Activated CD4-positive, alpha-beta T cell treated with anti-CD3 and anti-CD28 coated beads, Interleukin-2, amount 10 ng/mL, durations not matched to agents 7 days and 5 days (primary cell): ENCODE results near the gene HMCES. TPM values are rescaled to one million over a fixed set of nuclear protein-coding genes. Genes with fewer than 3 reads are reported as not detected.
"Not testable (repeated sequence)": the region's sequence is repeated elsewhere in the genome, so short reads cannot be mapped to it uniquely, and the experiment has no call there.

Experiments
- CTCF ChIA-PET: fragments of 350-600 bp; sonication (Branson Sonifier 250); formaldehyde crosslinking; loops from one replicate; lab custom pipeline; 2021; ENCODE audit warnings: antibody characterized with exemption; lab: Charles Lee
- POLR2A ChIA-PET: fragments of 350-600 bp; sonication (Branson Sonifier 250); formaldehyde crosslinking; loops from one replicate; lab custom pipeline; 2021; ENCODE audit warnings: antibody characterized with exemption; lab: Charles Lee
- DNase-seq: peaks from one replicate; pipeline ENCODE4 v3.0.0-alpha.2; 2020
- H3K27ac Mint-ChIP-seq: one replicate; pipeline ENCODE4 v1.8.0; 2021; ENCODE audit warnings: mild to moderate bottlenecking, moderate library complexity, mixed read lengths
- H3K27me3 Mint-ChIP-seq: one replicate; pipeline ENCODE4 v1.8.0; 2021; ENCODE audit warnings: mixed read lengths
- H3K36me3 Mint-ChIP-seq: one replicate; pipeline ENCODE4 v1.8.0; 2021; ENCODE audit warnings: low read depth, mixed read lengths
- H3K4me1 Mint-ChIP-seq: one replicate; pipeline ENCODE4 v1.8.0; 2021; ENCODE audit warnings: mixed read lengths
- H3K4me3 Mint-ChIP-seq: one replicate; pipeline ENCODE4 v1.8.0; 2021; ENCODE audit warnings: mild to moderate bottlenecking, moderate library complexity, mixed read lengths
- H3K9me3 Mint-ChIP-seq: one replicate; pipeline ENCODE4 v1.8.0; 2021; ENCODE audit warnings: mixed read lengths
- microRNA-seq: library from miRNA; unstranded; fragments of <30 nt; microRNA quantifications from one replicate; pipeline ENCODE4 v1.2.0, GENCODE V29; 2021; ENCODE audit warnings: borderline microRNAs expressed, borderline replicate concordance
- total RNA-seq, 2 experiments: library from RNA; stranded (reverse); gene quantifications; one replicate each; pipeline ENCODE4 v1.2.3, GENCODE V29; 2021

Gene HMCES
- total RNA-seq, 2 experiments from 2014 or later = 45.5 to 51.2 TPM

DNA sequence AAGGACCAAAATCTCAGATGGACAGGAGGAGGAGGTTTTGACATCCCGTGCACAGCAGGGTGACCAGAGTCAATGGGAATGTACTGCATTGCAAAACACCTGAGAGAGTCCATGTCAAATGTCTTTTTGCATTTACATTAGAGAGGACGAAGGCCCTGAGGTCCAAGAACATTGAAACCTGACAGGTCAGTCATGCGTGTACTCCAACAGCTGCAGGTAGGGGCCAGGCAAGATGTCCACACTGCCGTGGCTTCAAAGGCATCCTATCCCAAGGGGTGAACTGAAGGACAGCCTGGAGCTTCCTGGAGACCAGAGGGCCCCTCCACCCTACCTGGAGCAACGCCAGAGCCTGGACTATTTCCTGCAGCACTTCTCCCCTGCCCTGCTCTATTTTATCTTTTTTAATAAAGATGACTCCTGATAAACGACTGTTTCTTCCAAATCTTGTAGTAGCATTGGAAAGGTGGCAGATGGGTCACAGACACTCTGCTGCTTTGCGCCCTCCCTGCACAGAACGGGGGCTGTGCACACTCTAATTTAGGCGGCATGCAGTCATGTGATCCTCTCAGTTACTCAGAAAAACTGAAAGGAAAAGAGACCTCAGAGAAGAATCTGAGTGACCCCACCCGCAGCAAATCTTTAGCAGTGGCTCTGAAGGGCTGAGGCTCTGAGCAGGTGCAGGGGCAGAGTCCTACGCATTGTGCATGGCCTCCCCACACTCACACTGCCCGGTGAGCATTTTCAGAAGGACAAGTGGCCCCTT, 68.2 kb downstream of the HMCES start:
- CTCF ChIA-PET = no interaction called here
- DNase-seq = no peak
- POLR2A ChIA-PET = no interaction called here
- peaks cover 23% of the 10 kb centered on the region for H3K27me3 Mint-ChIP-seq
- no peaks in the 10 kb centered on the region for H3K9me3 Mint-ChIP-seq
- no peak overlapping the region for H3K4me3 Mint-ChIP-seq
- H3K36me3 Mint-ChIP-seq = no peaks in the 10 kb centered on the region
- no peak overlapping the region for H3K27ac Mint-ChIP-seq
- H3K4me1 Mint-ChIP-seq = peaks cover 3% of the 10 kb centered on the region

DNA sequence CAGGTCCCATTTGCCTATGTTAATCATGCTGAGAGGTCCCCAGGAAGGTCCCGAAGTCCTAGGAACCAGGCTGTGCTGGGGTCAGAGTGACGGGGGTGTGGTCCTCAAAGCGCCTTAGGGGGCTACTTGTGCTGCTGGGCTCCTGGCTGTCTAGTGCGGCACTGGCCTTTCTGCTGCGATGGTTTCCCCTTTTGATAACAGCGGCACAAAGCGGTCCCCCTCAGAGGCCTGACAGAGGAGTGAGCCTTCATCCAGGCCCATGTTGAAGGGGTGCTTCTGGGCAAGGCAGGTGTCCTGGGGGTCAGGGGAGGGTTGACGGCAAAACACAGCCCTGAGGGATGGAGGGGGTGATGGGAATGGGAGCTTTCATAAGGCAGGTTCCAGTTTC, 68.8 kb downstream of the HMCES start:
- POLR2A ChIA-PET = no interaction called here
- no peak overlapping the region for H3K4me3 Mint-ChIP-seq

DNA sequence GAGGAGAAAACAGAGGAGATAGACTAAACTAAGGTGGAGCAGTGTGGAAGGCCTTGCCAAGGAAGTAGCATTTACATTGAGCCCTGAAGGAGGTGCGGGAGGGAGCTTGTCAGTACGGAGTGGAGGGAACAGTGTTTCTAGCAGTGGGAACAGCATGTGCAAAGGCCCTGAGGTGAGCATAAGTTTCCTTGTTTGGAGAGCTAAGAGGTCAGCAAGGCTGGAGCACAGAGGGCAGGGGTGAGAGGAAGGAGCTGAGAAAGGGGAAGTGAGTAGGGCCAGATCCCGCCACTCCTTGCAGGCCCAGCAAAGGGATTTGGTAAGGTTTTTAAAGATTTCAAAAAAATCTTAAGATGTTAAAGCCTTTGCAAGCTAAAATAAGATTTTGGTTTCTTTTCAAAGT, 70.1 kb downstream of the HMCES start:
- Mint-ChIP-seq H3K36me3 (no peaks in the 10 kb centered on the region), H3K27ac (no peak overlapping the region), H3K9me3 (no peaks in the 10 kb centered on the region), H3K27me3 (peaks cover 16% of the 10 kb centered on the region), H3K4me3 (no peak overlapping the region), H3K4me1 (peaks cover 3% of the 10 kb centered on the region)
- no peak for DNase-seq
- ChIA-PET POLR2A (no interaction called here), CTCF (interaction anchor here (1.5 kb wide), 1 partner anchor 29 kb away, joined by 3 read pairs; no protein-coding TSS in a partner anchor)

More for the DNA sequence above, 68.8 kb downstream of the HMCES start:
- Mint-ChIP-seq H3K27ac (no peak overlapping the region), H3K4me1 (peaks cover 3% of the 10 kb centered on the region), H3K36me3 (no peaks in the 10 kb centered on the region), H3K27me3 (peaks cover 22% of the 10 kb centered on the region), H3K9me3 (no peaks in the 10 kb centered on the region)
- CTCF ChIA-PET = no interaction called here
- DNase-seq = no peak

DNA sequence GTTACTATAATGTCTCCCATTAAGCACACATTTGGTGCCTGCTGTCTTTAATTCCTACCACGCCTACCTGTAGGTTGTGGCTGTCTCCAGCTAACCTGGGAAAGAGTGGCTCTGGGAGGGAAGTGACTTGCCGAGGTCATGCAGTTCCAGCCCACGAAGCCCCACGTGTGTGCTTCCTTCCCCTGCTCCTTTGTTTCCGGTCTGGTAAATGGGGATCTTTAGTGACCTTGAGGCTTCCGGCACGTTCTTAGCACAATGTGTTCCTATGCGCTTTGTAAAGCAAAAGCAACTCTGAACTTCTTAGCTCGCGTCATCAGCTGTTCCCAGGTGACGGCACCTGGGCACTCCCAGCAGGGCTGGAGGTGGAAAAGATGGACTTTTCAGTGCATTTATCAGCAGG, 70.5 kb downstream of the HMCES start:
- H3K4me3 Mint-ChIP-seq, H3K4me1 Mint-ChIP-seq, DNase-seq, H3K27ac Mint-ChIP-seq, POLR2A ChIA-PET, H3K9me3 Mint-ChIP-seq, H3K36me3 Mint-ChIP-seq: not testable (repeated sequence)
- CTCF ChIA-PET = interaction anchor here (1.5 kb wide), 1 partner anchor 29 kb away, joined by 3 read pairs; no protein-coding TSS in a partner anchor
- peaks cover 16% of the 10 kb centered on the region for H3K27me3 Mint-ChIP-seq

- DNase-seq = no peak
- no peaks in the 10 kb centered on the region for H3K9me3 Mint-ChIP-seq
- ChIA-PET POLR2A (no interaction called here), CTCF (interaction anchor here (1.5 kb wide), 1 partner anchor 28 kb away, joined by 3 read pairs; no protein-coding TSS in a partner anchor)
- H3K27ac Mint-ChIP-seq = no peak overlapping the region
- H3K27me3 Mint-ChIP-seq = peaks cover 14% of the 10 kb centered on the region
- peaks cover 3% of the 10 kb centered on the region for H3K4me1 Mint-ChIP-seq
- no peaks in the 10 kb centered on the region for H3K36me3 Mint-ChIP-seq
- H3K4me3 Mint-ChIP-seq = no peak overlapping the region
Measured at GRCh38 chr3:129349791-129350190, 71.1 kb downstream of the HMCES start.

GRCh38 chr3:129352045-129352444, 73.4 kb downstream of the HMCES start:
- DNase-seq = no peak
- CTCF ChIA-PET = interaction anchor here (1.3 kb wide), 1 partner anchor 31 kb away, joined by 3 read pairs; no protein-coding TSS in a partner anchor
- H3K27me3 Mint-ChIP-seq = no peaks in the 10 kb centered on the region

DNA sequence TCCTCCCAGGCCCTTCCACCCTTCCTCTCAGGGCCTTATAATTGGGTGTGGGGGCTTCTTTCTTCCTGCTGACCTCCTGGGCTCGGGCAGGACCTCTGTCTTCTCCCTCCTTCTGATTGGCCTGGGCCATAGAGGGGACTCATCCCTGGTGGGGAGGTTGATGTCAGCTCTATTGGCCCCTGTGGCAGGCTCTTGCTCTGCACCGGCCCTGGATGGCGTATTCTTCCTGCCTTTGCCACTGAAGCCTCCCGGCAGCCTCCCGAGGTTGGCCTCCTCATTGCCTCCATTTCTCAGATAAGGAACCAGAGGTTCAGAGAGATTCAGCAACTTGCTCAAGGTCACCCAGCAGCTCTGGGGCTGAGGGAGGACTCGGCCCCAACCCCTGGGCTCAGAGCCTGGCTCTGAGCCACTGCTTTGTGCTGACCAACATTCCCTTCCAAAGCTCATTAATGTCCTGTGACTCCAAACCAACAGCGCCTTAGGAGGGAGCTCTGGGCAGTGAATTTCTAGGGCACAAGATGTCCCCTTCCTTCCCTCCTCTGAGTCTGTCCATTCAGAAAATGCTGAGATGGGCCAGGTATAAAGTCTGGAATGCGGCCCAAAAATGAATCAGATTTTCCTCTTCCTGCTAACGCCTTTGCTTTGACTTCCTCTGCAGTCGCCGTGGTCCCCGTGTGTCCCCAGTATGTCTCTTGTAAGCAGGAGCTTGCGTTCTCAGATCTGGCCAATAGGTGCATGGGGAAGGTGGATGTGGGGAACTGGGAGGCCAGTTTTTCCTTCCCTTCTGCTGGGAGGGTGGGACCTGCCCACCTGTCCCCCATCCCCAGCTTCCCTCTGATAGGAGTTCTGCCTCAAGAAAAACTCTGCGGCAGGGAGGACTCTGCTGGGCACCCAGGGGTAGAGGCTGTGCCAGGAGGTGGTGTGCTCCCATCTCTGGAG, 74.2 kb downstream of the HMCES start:
- Mint-ChIP-seq H3K27ac (no peak overlapping the region), H3K27me3 (no peaks in the 10 kb centered on the region), H3K36me3 (no peaks in the 10 kb centered on the region), H3K9me3 (no peaks in the 10 kb centered on the region), H3K4me1 (no peaks in the 10 kb centered on the region), H3K4me3 (no peak overlapping the region)
- ChIA-PET CTCF (interaction anchor here (0.5 kb wide), 1 partner anchor 1255 kb away, joined by 4 read pairs; no protein-coding TSS in a partner anchor), POLR2A (no interaction called here)
- DNase-seq = no peak

More at GRCh38 chr3:129352045-129352444, 73.4 kb downstream of the HMCES start:
- Mint-ChIP-seq H3K9me3 (no peaks in the 10 kb centered on the region), H3K36me3 (no peaks in the 10 kb centered on the region), H3K4me3 (no peak overlapping the region), H3K27ac (no peak overlapping the region), H3K4me1 (peaks cover 2% of the 10 kb centered on the region)
- POLR2A ChIA-PET = no interaction called here

- Mint-ChIP-seq H3K27ac (no peak overlapping the region), H3K27me3 (no peaks in the 10 kb centered on the region), H3K36me3 (no peaks in the 10 kb centered on the region), H3K4me1 (no peaks in the 10 kb centered on the region), H3K9me3 (no peaks in the 10 kb centered on the region), H3K4me3 (no peak overlapping the region)
- ChIA-PET POLR2A (no interaction called here), CTCF (interaction anchor here (0.5 kb wide), 1 partner anchor 1255 kb away, joined by 4 read pairs; no protein-coding TSS in a partner anchor)
- no peak for DNase-seq
Measured at GRCh38 chr3:129353589-129353941, 74.9 kb downstream of the HMCES start.

Small RNA genes within 50 kb of the gene (microRNA-seq; reads per million reads assigned to microRNA genes)
- gene MIR6826 = 1.3 reads per million

Other genes with a start within 250 kb of the HMCES start
- not detected for gene GP9, start 218.1 kb upstream of the HMCES start, total RNA-seq
- gene RAB43, start 157.1 kb upstream of the HMCES start, total RNA-seq = 10 to 100 TPM; 52.0 to 59.1 TPM
- 10 to 100 TPM; 56.9 to 60.9 TPM for gene ISY1, start 117.8 kb upstream of the HMCES start, total RNA-seq
- 100 to 1,000 TPM; 263 to 270 TPM for gene CNBP, start 95.0 kb upstream of the HMCES start, total RNA-seq
- 100 to 1,000 TPM; 110 to 136 TPM for gene COPG1, start 29.3 kb upstream of the HMCES start, total RNA-seq
- gene EFCAB12, start 149.8 kb downstream of the HMCES start, total RNA-seq = under 1 TPM; 0.69 TPM
- gene MBD4, start 161.1 kb downstream of the HMCES start, total RNA-seq = 10 to 100 TPM; 47.9 to 50.6 TPM
- gene IFT122, start 161.4 kb downstream of the HMCES start, total RNA-seq = 10 to 100 TPM; 24.9 to 27.2 TPM
- not detected for gene RHO, start 249.8 kb downstream of the HMCES start, total RNA-seq